Measurements from ENCODE around the gene EAF1.
"Not testable (repeated sequence)": the region's sequence is repeated elsewhere in the genome, so short reads cannot be mapped to it uniquely, and the experiment has no call there.

Gene EAF1

DNA sequence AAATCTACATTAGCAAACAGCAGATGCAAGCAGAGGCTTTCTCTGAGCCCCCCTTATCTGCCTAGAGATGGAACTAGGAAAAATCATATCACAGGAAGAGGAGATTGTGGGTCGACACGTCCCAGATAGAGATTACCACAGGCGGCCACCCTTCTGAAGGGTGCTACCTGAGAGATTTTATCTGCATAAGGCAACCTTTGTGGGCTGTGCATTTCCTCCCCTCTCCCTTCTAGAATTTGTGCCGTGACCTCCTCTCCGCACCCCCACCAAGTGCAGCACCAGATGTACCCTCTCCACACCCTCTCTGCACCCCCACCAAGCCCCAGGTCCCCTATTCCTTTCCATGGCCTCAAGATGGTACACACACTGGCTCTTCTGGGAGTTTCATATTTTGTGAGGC lies 27.4 kb upstream of the EAF1 start:
- no peak for TF ChIP-seq POLR2A (IDR thresholded peaks at IDR 0.05; ENCODE audit: low read depth, low read length)
- DNase-seq (ENCODE audit: insufficient read length, low spot score) (no peak), FAIRE-seq (no peak)

DNA sequence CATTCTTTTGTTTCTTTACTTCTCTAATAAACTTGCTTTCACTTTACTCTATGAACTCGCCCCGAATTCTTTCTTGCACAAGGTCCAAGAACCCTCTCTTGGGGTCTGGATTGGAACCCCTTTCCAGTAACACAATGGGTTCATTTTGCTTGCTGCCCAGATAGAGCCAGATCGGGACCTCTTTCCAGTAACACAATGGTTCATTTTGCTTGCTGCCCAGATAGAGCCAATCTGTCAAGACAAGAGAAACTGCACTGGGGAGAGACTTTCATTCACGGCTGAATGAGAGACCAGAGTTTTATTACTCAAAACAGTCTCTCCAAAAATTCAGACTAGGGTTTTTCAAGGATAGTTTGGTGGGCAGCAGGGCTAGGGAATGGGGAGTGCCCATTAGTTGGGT lies 25.5 kb upstream of the EAF1 start:
- no peak for FAIRE-seq
- no peak for TF ChIP-seq POLR2A (IDR thresholded peaks at IDR 0.05; ENCODE audit: low read depth, low read length)
- no peak for DNase-seq (ENCODE audit: insufficient read length, low spot score)

DNA sequence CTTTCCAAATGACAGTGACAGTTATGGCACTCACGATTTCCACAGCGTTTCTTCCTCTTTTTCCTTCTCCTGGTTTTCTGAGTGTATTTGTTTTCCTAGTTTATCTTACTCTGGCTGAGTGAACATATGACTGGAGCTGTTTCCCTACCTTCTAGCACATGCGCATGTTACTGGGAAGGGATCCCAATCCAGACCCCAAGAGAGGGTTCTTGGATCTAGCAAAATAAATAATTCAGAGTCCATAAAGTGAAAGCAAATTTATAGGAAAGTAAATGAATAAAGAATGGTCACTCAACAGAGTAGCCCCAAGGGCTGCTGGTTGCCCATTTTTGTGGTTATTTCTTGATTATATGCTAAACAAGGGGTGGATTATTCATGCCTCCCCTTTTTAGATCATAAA lies 23.9 kb upstream of the EAF1 start:
- FAIRE-seq (no peak), DNase-seq (ENCODE audit: insufficient read length, low spot score) (no peak)
- no peak for TF ChIP-seq POLR2A (IDR thresholded peaks at IDR 0.05; ENCODE audit: low read depth, low read length)

DNA sequence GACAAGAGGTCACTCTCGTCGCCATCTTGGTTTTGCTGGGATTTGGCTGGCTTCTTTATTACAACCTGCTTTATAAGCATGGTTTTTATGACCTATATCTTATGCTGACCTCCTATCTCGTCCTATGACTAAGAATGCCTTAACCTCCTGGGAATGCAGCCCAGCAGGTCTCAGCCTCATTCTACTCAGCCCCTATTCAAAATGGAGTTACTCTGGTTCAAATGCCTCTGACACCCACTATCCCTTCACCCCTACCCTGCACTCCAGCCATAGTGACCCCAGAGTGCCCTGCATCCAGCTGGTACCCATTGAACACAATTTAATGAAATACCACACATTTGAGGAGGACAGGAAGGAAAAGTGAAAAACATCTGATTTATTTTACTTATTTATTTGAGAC lies 23.4 kb upstream of the EAF1 start:
- FAIRE-seq (no peak), DNase-seq (ENCODE audit: insufficient read length, low spot score) (no peak)
- TF ChIP-seq POLR2A (IDR thresholded peaks at IDR 0.05; ENCODE audit: low read depth, low read length): no peak

DNA sequence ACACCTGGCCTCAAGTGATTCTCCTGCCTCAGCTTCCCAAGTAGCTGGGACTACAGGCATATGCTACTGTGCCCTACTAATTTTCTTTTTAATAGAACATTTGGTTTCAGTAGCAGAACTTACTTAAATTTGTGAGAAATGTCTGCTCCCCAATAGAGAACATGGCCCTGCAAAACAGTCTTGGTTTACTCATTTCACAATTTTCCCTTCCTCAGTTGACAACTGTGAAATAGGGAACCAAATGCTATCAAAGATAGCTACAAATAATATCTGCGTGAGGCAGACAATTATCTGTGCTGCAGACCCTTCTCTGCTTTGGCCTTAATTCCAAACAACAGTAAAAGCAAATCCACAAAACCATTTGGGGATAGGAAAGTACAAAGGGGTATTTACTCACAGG lies 22.6 kb upstream of the EAF1 start:
- FAIRE-seq (no peak), DNase-seq (ENCODE audit: insufficient read length, low spot score) (no peak)
- TF ChIP-seq POLR2A (IDR thresholded peaks at IDR 0.05; ENCODE audit: low read depth, low read length): no peak

DNA sequence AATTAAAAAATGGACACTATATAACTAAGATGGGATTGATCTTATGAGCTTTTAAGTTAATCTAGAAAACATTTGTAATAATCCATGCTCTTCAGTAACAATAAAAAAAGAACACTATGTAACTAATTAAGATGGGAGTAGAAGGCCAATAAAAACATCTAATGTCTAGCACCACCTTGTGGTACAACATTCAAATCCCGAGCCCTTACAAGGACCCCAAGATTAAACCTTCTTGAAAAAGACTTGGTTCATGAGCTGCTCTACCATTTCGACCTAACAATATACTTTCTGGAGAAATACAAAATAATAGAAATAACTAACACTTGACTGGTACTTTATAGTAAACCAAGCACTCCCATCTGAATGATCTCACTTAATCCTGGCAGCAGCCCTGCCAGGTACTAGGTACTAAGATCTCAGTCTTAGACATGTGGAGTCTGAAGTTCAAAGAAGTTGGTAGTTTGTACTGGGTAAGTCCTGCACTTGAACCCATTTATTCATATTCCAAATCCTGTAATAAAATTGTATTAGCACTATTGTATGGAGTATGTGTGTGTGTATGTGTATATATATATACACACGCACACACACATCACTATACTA lies 21.8 kb upstream of the EAF1 start:
- FAIRE-seq: peak; percentile 84
- no peak for DNase-seq (ENCODE audit: insufficient read length, low spot score)
- no peak for TF ChIP-seq POLR2A (IDR thresholded peaks at IDR 0.05; ENCODE audit: low read depth, low read length)

DNA sequence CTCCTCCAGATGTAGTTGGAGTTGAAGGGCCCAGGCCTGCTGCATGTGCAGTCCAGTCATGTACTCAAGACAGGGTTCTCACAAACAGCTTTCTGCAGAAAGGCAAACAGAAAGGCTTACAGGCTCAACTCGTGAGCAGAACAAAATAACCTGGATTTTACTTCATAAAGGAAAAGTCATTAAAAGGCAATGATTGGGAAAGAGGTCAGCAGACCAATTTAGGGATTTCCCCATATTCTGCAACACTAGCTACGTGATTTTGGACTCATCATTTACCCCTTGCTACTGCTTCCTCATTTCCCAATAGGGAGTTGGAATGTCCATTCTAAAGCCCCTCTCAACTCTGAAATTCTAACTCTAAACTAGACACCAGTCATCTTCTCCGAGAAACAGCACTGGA lies 18.2 kb upstream of the EAF1 start:
- DNase-seq (ENCODE audit: insufficient read length, low spot score): no peak
- TF ChIP-seq POLR2A (IDR thresholded peaks at IDR 0.05; ENCODE audit: low read depth, low read length): no peak
- FAIRE-seq: no peak

DNA sequence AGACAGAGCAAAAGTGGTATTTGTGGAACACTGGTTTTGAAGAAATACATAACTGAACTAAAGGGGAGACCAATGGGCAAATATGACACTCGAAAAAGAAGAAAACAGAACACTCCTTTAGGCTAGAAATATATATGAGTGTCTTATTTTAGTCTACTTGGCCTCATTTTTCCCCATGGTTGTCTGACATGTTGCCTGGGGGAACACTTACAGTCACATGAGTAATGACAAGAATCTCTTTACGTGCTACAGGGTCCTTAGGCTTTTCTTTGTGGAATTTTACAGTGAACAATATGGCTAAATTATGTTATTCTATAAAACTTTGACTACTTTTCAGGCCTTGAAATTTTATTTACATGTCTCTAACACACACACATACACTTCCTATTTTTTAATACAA lies 17.6 kb upstream of the EAF1 start:
- no peak for FAIRE-seq
- no peak for DNase-seq (ENCODE audit: insufficient read length, low spot score)
- TF ChIP-seq POLR2A (IDR thresholded peaks at IDR 0.05; ENCODE audit: low read depth, low read length): no peak

DNA sequence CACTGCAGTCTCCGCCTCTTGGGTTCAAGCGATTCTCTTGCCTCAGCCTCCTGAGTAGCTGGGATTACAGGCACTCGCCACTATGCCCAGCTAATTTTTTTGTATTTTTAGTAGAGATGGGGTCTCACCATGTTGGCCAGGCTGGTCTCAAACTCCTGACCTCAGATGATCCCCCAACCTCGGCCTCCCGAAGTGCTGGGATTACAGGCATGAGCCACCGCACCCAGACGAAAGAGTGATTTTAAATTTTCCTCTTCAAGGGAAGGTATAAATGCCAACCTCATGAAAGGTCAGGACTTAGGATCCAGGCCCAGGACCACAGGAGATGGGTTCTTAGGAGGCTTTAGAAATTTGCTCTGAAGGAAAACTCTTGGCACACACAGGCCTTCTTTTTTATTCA lies 16.4 kb upstream of the EAF1 start:
- not testable (repeated sequence) for DNase-seq (ENCODE audit: insufficient read length, low spot score); FAIRE-seq

DNA sequence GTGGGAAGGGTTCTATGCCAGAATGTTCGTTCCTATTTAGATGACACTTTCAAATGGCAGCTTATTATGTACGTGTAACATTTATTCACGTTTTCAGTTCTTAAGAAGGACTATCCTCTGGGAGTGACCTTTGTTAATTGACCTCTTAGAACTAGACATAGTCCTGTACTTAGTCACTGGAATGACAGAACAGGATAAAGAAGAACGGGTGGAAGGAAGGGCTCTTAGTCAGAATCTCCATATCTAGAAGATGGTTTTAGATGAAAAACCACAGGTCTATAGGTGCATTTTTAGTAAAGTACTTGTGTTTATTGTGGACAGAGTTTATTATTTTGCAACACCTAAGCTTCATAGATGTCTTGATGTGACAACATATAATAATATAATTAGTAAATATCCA lies 6.5 kb upstream of the EAF1 start:
- no peak for TF ChIP-seq POLR2A (IDR thresholded peaks at IDR 0.05; ENCODE audit: low read depth, low read length)
- DNase-seq (ENCODE audit: insufficient read length, low spot score) (no peak), FAIRE-seq (peak; percentile 82)

DNA sequence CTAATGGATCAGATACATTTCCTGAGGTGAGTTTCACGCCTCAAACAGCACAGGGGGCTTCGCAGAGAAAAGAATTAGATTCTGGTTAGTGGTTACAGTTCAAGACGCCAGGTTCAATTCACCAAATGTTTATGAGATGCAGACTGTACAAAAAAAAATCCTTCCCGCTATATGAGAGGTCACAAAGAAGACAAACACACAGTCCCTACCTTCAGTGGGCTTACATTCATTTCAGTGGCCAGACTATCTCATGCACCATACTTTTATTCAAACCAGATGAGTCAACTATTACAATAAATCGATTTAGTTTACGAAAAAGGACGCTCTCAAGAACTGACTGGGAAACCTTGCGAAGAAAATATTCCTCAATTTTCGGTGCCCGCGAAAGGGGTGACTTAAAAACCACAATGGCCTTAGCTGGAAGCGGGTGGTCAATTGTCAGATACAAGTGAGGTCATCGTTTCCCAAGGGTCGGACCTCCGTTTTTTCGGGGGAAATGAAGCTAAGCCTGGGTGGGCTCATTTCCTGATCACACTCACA lies 749 bp upstream of the EAF1 start:
- FAIRE-seq (no peak), DNase-seq (ENCODE audit: insufficient read length, low spot score) (no peak)
- no peak for TF ChIP-seq POLR2A (IDR thresholded peaks at IDR 0.05; ENCODE audit: low read depth, low read length)

DNA sequence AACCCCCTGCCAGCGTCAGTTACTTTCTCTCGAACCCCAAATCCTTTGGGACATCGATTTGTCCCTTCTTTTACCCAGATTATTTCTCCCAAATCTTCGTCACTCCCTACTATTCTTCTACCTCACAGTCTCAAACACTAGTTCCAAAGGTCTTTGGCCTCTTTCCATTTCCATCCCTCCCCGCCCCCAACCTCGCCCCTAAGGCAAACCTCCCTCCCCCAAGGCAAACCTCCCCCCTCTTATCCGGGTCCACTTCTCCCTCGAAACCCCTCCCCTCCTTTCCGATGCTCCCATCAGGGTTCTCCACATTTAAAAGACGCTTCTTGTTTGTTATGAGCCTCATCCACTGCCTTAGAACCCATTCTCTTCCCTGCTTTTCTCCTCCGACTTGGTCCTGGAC lies 583 bp downstream of the EAF1 start:
- no peak for TF ChIP-seq POLR2A (IDR thresholded peaks at IDR 0.05; ENCODE audit: low read depth, low read length)
- DNase-seq (ENCODE audit: insufficient read length, low spot score) (no peak), FAIRE-seq (no peak)

DNA sequence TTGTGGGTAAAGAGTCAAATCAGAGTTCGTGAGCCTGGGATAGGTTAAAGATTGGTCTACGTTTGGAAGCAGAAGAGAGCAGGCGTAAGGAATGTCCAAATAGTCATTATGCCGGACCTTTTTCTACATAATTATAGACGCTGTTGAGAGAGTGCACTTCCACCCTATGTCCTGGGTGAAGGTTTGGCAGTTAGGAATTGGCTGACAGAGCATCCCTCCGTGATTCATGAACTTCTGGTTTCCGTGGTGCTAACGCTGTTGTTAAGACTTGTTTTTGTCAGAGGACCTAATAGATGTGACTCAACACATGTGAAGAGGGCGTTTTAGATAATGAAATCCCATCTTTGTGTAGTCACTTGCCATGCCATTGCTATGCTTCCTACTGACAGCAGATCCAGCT lies 1.1 kb downstream of the EAF1 start:
- DNase-seq (ENCODE audit: insufficient read length, low spot score): peak; percentile 41
- FAIRE-seq: peak; percentile 72
- no peak for TF ChIP-seq POLR2A (IDR thresholded peaks at IDR 0.05; ENCODE audit: low read depth, low read length)

DNA sequence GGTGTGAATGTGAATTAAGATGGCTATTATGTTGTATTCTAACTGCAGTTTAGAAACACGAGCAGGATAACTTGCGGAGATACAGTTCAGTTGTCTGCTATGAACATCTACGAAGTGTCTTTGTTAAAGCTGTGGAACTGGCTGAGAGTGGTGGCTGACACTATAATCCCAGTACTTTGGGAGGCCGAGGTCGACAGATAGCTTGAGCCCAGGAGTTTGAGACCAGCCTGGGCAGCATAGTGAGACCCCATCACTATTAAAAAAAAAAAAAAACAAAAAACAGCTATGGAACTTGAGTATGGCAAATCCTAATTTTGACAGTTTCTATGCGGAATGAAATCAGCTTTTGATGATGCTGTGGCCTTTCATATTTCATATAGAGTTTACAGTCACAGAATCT lies 1.7 kb downstream of the EAF1 start:
- no peak for DNase-seq (ENCODE audit: insufficient read length, low spot score)
- TF ChIP-seq POLR2A (IDR thresholded peaks at IDR 0.05; ENCODE audit: low read depth, low read length): no peak
- FAIRE-seq: no peak

DNA sequence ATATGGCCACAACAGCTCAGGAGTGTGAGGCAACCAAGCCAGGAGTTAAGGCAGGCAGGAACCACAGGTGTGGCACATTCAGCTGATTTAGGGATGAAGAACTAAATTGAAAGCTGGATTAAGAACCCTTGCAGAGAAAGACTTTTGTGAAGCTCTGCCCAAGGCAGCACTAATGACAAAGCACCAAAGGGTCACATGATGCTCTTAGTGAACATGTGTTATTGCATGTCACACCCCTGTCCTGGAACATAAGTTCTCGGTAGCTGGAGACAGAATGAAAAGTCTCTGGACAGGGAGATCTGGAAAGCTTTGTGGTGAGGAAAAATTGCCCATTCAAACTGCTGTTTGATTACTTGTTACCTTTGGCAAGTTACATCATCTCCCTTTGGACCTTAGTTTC lies 3.2 kb downstream of the EAF1 start:
- no peak for DNase-seq (ENCODE audit: insufficient read length, low spot score)
- no peak for FAIRE-seq
- TF ChIP-seq POLR2A (IDR thresholded peaks at IDR 0.05; ENCODE audit: low read depth, low read length): no peak
